Stimulated activated CD4-positive, alpha-beta T cell treated with anti-CD3 and anti-CD28 coated beads, TNF-alpha, amount 100 ng/mL, for 48 hours (primary cell): Measurements from ENCODE around the gene SLC29A2.

ENCODE experiments used
- DNase-seq, 3 donors: peaks; one replicate each; pipeline ENCODE4 v3.0.0-alpha.2; 2020; ENCODE audit warnings: low read depth in 3 of 3

The SLC29A2 gene

DNA sequence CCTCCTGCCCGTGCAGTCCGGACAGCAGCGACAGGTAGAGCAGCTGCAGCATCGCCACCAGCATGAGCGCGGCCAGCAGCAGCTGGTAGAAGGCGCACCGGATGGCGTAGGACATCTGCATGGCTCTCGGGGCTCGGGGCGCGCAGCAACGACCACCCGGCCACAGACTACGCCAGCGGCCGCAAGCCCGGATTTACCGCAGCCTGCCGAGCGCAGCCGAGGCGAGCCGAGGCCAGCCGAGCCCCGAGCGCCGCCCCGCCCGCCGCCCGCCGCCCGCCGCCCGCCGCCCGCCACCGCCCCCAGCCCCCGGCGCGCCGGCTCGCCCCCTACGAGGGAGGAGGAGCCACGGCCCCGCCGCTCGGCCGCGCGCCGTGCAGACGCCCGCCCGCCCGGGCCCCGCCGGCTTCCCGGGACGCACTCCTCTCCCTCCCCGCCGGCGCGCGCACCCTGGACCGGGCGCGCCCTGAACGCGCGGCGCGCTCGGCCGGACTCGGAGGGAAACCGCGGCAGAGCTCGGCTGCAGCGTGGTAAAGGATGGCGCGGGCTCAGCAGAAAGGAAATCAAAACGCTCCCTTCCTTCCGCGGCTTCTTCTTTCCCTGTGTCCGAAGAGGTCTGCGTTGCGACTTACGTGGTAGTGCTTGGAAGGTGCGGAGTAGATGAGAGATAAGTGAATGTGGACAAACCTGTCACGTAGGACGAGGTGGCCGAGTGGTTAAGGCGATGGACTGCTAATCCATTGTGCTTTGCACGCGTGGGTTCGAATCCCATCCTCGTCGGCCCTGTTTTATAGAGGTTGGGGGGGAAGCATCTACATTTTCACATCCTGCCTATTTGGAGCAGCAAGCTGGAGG lies 23.9 kb downstream of the SLC29A2 start, which contains the start of gene B4GAT1:
TSS of gene B4GAT1 (minus strand) at position 205 of the 852 bp plus-strand sequence. CDS start at position 121, 84 bp downstream.
- DNase-seq = peak; percentile 66 to 86 (median 80)

DNA sequence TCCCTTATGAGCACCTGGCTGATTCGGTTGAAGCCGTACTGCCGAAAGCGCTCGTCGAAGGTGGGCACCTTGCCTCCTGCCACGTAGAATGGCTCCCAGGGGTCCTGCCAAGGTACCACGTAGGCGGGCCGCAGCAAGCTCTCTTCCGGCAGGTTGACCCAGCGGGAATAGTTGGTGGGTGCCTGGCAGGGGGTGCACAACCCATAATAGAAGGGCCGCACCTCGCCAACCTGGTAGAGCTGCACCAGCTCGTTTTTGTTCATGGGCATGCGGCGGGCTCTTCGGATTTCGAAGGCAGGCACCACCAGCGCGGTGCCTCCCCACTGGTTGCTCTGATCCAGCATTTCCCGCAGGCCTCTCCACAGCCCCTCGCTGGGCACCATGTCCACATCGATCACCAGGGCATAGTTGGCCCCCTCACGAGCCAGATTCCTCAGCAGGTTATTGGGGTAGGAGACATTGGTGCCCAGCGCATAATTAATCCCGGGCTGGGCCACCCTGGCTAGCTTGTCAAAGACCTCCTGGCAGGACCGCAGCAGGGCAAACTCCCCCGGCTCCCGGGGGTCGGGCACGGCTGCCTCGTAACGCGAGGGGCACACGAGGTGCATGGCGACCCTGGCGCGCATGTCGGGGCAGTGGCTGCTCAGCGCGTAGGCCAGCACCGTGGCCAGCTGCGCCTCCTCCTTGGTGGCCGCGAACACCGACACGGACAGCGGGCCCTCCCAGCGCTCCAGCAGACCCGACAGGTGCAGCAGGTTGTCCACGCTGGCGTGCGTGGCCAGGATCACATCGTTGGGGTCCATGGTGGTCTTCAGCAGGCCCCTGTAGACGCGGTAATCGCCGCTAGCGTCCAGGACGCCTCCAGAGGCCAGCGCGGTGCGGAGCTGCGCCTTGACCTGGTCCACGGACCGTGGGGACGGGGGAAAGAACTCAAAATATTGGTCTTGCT lies 24.8 kb downstream of the SLC29A2 start:
- no peak for DNase-seq

DNA sequence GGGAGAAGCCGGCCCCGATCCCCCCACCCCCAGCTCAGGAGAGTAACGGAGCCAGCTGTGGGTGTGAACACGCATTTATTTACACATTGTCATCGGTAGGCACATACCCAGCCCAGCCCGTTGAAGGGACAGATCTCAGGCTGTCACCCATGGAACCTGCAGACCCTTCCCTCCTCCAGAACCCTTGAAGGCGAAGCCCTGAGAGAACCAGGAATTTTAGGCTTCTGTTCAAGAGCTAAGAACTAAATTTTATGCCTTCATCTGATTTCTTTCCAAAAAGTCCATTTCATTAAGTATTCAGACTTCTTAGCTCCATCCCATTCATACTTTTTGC lies 26.3 kb downstream of the SLC29A2 start:
- DNase-seq = no peak

DNA sequence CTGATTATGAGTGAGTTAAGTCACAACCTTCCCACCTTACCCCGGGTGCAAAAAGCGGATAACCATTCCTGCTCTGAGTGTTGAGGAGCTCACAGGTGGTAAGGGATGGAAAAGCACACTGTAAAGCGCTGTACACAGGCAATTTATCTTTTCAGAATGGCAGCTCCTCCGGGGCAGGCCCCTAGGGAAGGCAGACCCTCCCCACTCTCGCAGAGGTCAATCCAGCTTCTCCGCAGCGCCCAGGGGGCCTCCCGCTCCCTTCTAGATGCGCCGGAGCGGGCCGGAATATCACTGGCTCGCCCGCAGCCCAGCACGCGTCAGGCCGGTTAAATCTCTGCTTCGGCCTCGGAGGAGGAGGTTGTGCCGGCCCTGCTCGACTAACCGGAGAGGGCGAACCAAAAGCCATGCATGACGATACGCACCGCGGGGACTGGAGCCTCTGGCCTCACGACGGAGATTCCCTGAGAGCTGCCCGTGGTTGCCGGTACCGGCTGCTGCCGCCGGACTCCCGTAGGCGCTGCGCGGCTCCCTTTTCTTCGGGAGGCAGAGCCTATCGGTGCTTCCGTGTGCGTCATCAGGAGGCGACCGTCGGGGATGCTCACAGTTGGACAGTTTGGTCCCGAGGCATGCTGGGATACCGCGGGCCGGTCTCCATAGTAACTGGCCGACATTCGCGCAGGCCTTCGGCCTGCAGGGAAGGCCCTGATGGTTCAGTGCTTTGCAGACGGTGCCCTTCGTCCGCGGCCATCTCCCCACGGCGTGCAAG lies 26.8 kb downstream of the SLC29A2 start, which contains the start of gene BRMS1:
TSS of gene BRMS1 (minus strand) at position 555 of the 766 bp plus-strand sequence. CDS start 2,870 bp downstream, outside the sequence.
- peak; percentile 92 to 97 (median 94) for DNase-seq

DNA sequence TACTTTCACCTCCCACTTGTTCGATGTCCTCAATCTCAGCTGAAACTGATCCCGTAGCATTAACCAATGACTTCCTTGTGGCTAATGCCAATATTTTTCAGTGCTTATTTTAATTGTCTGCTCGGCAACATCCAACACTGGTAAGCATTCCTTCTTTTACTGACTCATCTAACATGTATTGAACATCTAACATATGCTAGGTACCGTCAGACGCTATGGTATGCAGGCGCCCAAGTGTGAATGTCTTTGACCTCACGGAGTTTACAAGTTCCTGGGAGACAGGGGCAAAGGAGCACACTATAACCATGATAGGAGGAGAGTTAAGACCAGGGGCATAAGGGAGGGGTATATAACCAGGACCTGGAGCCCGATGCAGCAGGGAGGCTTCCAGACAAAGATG lies 28.4 kb downstream of the SLC29A2 start:
- no peak for DNase-seq

DNA sequence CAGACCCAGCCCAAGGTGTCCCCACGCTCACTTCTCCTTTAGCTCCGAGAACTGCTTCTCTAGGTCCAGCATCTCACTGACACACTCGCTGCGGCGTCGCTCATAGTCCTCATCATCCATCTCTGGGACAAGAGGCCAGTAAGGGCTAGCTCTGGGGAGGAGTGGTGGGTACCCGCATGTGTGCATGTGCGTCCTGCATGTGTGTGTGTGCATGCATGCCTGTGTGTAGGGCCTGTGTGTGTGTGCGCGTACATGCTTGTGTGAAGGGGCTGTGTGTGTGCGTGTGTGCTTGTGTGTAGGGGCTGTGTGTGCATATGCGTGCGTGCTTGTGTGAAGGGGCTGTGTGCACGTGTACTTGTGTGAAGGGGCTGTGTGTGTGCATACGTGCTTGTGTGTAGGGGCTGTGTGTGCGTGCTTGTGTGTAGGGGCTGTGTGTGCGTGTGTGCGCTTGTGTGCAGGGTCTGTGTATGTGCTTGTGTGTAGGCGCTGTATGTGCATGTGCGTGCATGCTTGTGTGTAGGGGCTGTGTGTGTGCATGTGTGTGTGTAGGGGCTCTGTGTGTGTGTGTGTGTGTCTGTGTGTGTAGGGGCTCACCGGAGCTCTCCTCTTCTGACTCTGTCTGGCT lies 29.9 kb downstream of the SLC29A2 start:
- no peak for DNase-seq

DNA sequence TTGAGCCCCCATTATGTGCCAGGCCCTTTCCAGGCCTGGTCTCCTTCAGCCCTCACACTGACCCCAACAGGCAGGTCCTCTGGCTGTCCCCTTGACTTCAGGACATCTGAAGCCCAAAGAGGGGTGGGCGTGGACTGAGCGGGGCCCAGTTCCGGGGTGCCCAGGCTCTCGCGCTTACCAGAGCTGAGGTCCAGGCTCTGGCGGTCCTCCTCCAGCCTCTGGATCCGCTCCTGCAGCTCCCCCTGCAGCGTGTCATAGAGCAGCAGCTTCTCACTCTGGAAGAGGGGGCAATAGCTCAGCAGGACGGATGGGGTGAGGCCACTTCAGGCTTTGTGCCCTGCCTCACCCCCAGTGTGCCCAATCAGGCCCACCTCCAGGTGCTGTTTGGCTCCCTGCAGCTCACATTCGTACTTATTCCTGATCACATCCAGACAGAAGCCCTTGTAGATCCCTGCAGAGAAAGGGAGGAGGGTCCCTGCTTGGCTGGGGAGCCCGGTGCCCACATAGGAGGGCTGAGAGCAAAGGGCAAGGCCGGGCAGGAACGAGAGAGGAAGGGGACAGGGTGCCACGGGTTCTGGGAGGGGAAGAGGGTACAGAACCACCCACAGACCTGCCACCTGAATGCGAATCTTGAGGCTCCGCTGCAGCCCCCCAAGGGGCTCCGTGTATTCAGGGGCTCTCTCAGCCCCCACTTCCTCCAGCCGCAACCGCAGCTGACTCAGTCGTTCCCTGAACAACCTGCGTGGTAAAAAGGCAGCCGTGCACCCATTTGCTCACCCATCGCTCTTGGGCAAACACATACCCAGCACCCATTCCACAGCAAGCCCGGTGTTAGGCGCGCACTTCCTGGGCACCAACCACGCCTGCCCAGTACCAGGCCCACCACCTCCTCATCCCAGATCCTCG lies 30.7 kb downstream of the SLC29A2 start:
- no peak for DNase-seq

DNA sequence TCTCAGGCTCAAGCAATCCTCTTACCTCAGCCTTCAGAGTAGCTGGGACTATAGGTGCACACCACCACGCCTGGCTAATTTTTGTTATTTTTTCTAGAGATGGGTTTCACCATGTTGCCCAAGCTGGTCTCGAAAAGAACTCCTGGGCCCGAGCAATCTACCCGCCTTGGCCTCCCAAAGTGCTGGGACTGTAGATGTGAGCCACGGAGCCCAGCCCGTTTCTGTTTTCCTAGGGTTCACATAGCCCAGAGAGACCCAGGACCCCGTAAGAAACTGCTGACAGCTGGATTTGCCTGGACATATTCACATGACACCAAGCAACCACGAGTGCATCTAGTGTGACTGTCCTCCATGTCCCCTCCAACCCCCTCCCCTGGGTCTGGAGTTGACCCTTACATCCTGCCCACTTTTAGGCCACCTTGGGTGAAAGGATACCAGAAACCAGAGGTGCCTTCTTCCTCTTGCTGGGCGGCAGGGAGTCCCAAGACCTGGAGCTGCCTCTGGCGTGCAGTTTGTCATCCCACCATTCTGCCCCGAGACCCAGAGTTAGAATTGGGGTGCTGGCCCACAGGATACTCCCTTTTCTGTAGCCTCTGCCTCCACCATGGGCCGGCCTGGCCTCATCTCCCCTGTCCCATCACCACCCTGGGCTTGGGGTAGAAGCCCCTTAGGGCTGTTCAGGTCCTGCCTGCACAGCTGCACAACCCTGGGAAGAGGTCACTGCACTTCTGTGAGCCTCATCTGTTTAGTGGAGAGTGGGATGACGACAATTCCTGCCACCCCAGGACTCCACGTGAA lies 31.7 kb downstream of the SLC29A2 start:
- DNase-seq = no peak

DNA sequence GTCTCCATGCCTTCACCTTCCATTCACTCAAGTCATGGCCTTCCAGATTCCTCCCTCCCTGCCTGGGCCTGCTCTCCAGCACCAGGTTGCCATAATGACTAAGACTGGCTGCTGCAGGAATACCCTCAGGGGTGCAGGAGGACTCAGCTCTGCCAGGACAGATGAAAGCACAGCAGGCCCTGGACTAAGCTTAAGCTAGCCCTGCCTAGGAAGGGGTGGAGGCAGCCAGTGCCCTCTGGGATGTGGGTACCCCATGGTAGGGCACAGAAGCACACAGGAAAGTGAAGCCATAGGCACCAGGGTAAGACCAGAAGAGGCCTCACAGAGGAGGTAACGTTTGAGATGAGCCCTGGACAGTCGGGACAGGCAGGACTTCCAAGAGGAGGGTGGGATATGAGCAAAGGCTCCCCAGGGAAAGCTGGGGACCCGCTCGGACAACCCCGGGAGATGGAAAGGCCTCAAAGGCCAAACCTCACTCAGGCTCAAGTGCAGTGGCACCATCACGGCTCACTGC lies 32.3 kb downstream of the SLC29A2 start:
- no peak for DNase-seq

DNA sequence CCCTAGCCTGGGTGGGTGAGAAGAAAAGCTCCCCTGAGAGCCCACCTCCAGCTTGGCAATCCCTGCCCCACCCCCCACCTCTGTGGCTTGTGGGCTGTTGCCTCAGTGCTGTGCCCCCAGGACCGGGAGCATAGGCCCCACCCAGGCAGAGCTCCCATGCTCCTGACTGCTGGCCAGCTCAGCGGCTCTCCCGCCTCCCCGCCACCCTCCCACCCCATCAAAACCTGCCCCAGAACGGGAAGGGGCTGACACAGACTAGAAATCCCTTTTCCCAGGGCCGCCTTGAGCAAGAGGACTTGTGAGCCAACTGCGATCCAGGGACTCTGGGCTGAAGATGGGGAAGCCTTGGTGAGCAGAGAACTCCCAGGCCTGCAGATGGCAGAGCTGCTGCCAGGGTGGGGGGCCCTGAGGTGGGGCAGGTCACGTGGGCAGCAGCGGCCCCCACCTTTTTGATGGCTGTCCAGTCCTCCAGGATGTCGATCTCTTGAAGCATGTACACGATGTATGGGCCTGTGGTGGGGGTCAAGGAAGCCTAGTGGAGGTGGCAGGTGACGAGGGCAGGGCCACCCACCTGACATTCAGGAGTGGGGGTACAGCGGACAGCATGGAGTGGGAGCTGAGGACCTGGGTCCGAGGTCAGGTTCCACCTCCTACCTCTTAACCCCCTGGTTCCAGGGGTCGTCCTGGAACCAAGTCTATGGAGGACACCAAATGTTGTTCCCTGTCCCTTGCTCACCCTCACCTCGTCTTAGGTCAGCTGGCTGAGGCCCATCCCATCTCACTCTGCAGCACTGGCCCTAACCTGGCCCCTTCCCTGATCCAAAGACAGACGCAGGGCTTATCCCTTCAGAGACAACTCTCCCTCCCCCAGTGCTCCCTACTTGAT lies 33.0 kb downstream of the SLC29A2 start:
- no peak for DNase-seq

DNA sequence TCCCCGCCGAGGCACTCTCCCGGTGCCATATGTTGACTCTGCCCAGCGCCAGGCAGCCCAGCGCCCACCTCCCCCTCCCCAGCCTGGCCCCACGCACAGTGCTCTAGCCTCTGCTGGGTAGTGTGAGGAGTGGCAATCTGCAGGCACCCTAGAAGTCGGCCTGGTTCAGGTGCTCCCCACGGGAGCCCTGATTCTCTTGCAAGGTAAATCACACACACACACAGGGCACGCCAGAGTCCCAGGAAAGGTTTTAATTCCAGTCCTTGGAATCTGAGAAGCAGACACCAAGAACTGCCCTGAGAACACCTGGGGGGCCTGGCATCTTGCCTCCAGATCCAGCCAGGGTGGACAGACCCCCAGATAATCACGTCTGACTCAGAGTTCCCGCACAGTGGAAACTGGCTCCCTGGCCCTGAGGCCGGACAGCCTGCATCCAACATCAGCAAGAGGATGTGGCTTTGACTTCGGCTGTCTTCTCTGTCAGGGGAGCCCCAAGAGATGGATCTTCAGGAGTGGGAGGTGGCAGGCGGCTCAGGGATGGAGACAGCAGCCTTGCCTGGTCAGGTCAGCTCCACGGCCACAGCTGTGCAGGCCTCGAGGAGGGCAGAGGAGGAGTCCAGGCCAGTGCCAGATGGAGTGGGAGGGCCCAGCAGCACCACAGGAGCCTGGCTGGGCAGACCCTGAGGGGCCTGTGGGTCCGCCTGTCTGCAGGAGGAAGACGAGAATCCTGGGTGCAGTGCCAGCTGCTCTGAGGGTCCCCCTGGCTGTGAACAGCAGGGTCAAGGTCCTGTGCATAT lies 34.3 kb downstream of the SLC29A2 start:
- DNase-seq = no peak

DNA sequence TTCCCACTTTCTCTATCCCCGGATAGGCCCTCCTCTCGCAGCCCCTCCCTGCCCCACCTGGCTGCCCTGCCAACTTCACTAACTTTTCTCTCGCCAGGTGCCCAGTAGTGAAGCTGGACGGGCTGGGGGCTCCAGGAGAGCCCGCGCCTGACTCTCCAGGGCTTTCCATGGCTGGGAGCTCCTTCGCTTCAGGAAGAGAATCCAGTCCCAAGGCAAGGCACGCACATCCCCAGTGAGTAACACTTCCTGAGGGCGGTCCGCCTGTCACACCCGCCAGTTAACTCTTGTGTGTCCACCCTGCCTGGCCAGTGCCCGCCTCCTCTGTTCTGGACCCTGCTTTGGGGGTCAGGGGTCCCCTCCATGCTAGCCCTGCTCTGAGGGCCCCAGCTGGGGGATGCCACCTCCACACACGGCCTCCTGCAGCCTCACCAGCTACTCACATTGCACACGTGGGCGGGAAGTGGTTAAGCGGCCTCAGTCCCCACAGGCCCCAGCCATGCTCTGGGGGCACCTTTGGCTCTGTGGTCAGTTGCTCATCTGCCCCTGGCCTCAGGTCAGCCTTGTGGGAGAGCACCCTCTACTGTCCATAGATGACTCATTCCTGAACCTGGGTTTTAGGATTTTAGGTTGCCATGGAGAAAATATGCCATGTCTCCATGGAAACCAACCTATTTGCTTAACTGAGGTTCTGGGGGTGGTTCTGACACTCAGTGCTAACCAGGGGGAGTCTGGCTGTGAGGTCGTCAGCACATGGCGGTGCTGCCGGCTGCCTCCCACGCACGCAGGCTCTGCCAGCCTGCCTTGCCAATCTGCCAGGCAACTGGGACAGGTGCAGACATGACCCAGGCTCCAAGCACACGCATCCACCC lies 35.1 kb downstream of the SLC29A2 start, which contains the start of gene RIN1:
TSS of gene RIN1 (minus strand) at position 201 of the 869 bp plus-strand sequence. CDS start at position 169, 32 bp downstream.
- DNase-seq = peak in 1 of 3 donors; percentile 43

DNA sequence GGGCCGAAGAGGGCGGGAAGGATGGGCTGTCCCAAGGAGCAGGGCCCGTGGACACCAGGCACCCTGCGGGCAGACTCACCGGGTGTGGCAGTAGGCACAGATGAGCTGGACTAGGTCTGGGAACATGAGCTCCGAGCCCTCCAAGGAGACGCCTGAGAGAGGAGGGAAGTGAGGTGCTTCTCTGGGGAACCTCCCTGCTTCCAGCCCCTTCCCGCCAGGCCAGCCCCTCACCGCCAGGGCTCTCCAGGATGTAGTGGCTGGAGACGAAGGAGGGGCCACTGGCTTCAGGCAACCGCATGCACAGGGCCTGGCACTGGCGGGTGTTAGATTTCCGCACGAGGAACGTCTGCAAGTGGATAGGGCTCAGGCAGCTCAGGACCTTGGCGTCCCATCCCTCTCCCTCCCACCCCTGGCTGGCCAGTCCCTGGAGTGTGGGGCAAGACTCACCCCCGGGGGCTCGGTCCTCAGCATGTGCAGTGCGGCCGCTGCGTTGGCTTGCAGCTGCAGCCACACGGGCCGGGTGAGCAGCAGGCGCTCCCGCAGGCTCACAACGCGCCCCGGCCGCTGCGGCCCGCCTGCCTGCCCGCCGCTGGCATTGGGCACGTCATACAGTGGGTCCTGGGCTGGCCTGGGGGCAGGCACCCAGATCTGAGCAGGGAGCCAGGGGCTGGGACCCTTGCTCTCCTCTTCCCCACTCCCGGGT lies 35.9 kb downstream of the SLC29A2 start:
- no peak for DNase-seq

DNA sequence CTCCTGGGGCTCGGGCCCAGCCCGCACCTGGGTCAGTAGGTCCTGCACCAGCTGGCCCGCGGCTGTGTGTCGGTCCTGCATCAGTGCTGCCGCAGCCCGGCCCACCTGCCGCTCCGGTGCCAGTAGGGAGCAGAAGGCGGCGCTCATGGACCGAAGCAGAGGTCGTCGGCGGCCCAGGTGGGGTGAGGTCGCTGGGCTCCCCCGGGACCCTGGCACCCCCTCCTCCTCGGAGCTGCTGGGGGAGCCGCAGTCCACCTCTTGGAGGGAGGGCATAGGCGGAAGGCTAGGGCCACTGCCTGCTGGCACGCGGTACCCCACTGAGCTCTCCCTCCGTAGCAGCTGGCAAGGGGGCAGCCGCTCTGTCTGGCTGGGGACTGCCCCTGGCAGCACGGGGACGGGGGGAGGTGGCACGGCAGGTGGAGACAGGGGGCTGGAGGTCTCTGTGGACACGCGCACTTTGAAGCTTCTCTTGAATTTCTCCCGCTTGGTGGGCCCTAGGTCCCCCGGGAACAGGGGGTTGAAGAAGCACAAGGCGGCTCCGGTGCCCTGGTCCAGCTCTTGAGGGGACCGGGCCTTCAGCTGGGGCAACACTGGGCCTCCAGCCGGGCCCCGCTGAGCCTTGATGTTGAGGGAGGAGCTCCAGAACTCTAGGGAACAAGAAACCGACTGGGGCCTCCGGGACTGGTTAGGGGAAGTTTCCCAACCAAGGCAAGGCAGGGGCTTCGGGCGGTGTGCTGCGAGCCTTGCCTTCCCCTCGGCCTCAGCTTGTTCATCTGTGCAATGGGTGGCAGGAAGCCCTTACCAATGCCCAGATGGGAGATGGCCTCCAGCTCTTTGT lies 36.7 kb downstream of the SLC29A2 start:
- no peak for DNase-seq
